MM.1S (cell line): ENCODE measurements around the gene RBFOX1.

Source experiments
- CTCF ChIP-seq: fragments of 300-600 bp; sonication (generic); IDR thresholded peaks from 2 replicates; pipeline ENCODE4 v1.5.1; 2016; ENCODE audit warnings: antibody characterized with exemption, low read length, mixed read lengths
- EZH2phosphoT487 ChIP-seq: fragments of 300-600 bp; sonication (generic); IDR thresholded peaks from 2 replicates; pipeline ENCODE4 v1.6.1; 2018; ENCODE audit warnings: antibody characterized with exemption, low read length

- TF ChIP-seq CTCF (no peak), EZH2phosphoT487 (no peak)
Measured at GRCh38 chr16:7390974-7391373, 58.3 kb downstream of the RBFOX1 start.
